GM21737 (cell line): ENCODE data around the gene TSSK6.

Experiments used
- ATAC-seq: cut with Tn5 transposase; IDR thresholded peaks from one replicate; pipeline ENCODE4 v1.9.1; 2021; ENCODE audit warnings: mild to moderate bottlenecking, moderate library complexity; ENCODE audit not compliant: unreplicated experiment

TSSK6 gene

DNA sequence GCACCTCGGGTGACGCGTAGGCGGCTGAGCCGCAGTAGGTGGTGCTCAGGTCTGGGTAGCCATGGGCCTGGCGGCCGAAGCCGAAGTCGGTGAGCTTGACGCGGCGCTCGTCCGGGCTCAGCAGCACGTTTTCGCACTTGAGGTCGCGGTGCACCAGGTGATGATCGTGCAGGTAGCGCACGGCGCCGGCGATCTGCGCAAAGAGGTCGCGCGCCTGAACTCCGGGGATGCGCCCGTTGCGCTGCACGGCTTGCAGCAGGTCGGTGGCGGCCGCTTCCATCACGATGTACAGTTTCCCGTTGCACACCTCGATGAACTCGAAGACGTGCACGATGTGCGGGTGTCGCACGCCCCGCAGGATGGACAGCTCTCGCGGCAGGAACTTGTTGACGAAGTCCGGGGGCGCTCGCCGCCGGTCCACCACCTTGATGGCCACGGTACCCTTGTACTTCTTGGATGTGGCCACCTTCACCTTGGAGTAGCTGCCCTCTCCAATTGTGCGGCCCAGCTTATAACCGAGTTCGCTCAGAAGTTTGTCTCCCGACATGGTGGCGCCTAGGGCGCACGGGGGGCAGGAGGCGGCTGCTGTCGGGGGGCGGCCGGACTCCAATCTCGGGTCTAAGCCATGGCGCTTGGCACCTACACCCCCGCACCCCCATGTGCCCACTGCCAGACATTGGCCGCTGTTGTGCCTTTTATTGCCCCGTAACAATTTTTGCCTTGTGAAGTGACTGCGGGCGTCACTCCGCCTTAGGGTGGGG, at the start of gene TSSK6:
TSSK6 (minus strand) TSS at position 668 of the 761 bp plus-strand sequence; CDS start at position 547, 121 bp downstream.
- ATAC-seq: no peak

DNA sequence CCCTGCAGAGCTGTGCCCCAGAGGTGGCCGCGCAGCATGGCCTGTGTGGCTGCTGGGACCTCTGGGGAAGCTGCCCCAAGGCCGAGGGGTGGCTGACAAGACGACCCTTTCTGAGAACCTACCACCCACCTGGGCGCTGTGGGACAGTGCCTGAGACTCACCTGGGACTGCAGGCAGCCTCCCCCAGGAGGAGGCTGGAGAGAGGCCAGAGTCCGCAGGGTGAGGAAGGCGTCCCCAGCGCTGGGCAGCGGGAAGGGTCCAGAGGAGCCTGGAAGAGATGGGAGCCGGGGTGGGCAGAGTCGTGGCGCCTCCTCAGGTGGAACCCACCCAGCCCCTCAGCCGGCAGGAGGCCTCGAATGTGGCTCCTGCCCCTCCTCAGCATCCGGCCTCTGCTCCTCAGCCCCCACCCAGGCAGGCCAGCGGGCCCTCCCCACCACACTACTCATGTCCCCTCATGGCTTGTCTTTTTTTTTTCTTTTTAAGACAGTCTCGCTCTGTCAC, 48.0 kb upstream of the TSSK6 start:
- no peak for ATAC-seq

DNA sequence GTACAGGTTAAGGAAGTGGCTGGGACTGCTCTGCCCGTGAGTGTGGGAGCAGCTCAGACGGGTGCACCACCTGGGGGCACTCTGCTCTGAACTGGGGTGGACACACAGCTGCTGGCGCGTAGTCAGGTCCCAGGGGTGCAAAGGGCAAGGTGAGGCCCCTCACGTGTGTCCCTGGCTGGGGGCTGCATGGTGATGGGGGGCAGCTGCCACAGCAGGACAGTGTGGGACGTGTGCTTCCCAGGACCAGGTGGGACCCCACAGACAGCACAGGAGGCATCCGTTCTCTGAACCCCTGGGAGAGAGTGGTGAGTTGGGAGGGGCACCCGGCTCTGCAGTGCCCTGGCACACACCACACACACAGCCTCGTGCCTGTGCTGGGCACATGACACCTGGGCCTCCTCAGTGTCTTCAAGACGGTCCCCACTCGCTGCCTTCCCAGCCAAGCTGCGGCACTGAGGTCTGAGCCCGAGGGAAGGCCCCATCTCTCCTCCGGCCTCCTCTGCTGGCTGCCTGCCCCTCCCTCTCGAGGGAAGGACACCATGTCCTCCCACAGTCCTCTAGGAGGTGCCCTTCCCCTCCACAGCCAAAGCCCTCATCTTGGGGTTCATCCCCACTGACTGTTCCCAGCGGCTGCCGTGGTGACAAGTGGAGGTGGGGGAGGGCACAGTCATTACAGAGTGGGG, 47.5 kb upstream of the TSSK6 start:
- no peak for ATAC-seq

DNA sequence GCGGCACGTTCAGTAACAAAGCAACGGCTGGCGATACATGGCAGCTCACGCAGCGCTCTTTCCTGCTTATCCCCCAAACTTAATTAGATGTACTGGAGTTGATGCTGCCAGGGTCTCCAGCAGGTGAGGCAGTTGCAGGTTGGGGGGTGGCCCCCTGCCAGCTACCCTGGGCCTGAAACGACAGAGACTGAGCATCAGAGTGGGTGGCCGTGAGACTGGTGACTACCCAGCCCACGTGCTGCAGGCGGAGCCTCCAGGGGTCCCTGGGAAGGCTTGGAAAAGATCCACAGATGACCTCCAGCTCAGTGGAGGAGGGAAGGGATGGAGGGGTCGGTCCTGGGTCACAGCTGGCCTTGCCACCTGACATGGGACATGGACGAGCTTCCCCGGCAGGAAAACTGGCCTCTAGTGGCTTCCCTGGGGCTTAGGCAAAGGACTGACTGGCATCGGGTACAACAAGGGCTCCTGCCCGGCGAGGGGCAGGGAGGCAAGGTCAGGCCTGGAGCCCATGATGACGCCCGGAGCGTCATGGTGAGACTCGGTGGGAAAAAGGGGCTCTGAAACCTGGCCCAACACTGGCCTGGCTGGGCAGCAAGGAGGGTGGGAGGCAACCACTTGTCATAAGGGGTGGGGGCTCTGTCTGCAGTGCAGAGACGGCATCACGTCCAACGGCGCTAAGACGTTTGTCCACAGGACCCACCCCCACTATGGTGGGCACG, 46.8 kb upstream of the TSSK6 start:
- no peak for ATAC-seq

DNA sequence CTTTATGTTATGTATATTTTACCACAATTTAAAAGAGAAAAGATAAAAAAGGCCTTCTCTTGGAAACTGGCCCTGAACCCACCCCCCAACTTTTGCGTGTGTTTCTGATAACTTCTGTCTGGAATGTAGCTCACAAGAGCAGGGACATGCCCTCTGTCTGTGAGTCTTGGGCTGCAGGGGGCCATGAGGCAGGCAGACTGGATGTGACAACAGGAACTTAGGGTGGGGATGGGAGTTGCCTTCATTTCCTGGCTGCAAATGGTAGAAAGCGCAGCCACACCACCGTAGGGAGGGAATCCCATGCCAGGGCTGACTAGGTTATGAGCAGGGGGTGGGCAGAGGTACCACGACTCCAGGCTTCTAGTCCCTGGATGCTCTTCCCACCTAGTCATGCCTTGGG, 44.6 kb upstream of the TSSK6 start:
- no peak for ATAC-seq

DNA sequence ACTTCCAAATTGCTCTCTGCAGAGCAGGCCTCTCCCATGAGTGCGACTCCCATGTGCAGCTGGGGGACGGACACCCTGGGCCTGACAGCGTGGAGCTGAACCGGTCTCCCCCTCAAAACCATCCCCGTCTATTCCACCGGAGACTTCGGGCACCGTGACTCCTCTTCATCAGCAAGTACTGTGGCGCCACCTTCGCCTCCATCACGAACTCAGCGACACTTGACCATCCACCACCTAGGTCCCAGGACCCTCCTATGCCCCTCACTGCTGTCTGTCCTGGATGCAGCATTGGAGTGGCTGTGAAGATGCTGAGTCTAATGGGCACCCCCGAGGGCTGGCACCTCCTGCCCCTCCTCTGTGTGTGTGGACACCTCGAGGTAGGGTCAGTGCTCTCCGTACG, 43.3 kb upstream of the TSSK6 start:
- ATAC-seq: no peak

DNA sequence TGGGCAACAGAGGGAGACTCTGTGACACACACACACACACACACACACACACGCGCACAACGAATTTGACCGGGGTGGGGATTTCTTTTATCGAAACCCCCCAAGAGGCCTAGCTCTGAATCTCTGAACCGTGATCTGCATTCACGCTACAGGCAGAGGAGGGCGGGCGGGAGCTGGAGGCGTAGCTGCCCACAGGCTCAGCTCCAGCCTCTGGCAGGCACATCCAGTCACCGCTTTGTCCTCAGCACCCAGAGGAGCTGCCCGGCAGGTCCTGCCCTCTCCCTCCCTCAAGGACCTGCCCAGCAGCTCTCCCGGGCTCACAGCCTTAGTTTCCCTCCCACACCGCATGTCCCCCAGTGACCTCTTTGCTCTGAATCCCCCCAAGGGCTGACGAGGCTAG, 42.7 kb upstream of the TSSK6 start:
- no peak for ATAC-seq

DNA sequence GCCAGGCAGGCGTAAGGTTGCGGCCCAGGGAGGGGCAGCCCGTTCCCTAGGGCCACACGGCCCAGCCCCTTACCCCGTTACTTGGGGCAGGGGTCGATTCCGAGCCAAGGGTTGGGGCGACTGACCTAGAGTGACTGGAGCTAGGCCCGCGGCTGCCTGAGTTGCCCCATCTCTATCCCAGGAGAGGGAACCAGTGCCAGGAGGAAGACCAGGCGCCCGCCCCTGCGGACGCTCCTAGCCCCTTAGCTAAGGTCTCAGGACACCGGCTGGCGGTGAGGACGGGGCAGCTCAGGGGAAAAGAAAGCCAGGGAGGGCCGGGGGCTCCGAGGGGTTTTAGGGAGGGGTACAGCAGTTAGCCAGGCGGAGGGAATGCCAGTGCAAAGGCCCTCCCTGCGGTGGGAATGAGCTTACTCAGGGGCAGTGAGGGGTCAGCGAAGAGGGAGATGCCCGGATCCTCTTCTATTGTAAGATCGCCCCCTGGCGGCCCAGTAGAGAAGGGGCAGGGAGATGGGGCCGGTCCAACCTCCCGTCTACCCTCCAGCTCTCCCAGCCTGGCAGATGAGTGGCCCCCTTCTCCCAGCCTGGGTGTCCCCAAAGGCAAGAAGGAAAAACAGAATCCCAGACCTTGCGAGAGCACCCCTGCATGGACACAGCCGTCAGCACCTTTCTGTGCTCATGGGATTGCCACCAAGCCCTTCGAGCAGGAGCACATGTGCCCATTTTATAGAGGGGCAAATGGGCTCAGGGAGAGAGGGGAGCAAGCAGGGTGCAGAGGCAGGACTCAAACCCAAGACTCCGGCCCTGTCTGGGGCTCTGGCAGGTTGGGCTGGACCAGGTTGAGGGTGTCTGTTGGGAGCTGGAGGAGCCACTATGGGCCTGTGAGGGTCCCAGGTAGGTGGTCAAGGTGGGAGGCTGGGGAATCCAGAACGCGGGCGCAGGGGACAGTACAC, 39.0 kb upstream of the TSSK6 start:
- no peak for ATAC-seq

DNA sequence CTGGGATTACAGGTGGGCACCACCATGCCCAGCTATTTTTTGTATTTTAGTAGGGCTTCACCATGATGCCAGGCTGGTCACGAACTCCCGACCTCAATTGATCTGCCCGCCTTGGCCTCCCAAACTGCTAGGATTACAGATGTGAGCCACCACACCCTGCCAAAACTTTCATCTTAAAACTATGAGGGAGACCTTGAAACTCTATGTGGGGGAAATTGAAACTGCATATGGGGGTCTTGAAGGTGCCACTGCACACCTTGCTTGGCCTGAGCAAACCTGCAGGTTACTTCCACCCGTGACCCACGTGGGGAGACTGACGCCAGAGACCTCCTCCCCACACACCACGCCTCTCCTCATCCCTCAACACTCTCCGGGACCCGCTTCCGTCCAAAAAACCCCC, 38.3 kb upstream of the TSSK6 start:
- no peak for ATAC-seq

DNA sequence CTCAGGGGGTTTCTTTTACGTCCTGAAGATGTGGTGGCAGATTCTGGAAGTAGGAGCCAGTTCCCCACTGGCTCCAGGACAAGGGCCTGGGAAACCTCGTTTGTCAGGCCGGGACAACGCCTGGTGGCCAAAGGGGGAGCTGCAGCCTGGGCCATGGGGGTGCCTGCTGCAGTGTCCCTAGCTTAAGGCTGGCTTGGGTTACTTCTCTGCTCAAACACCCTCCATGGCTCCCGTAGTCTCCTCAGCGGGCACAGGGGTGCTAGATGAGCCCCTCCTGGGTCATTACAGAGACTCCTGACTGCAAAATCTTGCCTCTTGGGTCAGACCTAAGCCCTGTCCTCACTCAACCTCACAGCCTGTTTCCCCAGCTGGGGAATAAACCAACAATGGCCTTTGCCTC, 37.5 kb upstream of the TSSK6 start:
- ATAC-seq: no peak

DNA sequence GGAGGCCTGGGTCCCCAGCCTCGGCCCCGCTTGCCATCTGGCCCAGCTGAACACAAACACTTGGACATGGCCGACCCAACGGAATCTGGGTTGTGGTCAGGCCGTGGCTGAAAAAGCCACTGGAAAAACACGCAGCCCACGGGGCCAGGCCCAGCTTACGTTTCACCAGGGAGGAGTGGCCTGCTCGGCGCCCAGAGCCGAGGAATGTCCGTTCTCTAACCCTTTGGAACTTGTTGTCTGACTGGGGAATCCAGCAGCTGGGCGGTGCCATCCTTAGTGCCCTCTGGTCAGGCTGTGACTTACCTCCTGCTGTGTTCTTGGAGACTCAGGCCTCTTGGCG, 36.5 kb upstream of the TSSK6 start:
- no peak for ATAC-seq

DNA sequence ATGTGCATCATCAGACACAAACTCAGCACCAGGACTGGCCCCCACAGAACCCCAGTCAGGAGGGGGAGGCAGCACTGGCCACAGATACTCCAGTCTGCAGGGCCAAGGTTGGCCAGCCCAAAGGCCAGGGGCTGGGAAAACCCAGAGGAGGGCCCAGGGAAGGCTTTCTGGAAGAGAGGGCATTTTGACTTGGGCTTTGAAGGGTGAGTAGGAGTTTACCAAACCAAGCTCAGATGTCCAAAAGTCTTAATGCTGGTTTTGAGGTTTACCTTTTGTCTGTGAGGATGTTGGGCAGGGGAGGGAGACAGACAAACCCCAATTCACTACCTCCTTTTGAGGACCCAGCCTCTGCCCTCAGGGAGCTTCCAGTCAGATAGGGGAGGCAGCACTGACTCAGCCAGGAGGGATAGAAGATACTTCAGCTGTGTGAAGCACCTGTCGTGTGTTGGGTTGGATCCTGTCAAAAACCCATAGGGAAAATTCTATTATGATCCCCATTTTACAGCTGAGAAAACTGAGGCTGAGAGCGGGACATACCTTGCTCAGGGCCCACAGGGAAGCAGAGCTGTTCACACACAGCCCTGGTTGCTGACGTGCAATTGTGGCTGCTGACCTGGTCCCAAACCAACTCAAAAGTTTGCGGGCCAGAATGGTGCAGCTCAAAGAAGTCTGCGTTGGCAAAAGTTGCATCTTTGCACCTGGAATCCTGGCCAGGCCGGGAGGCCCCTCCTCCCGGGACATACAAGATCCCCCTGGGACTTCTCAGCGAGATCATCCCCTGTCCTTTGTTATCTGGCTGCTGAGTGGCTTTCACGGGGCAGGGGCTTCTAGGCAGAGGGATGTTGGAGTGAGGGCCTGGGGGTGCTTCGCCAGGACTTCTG, 35.9 kb upstream of the TSSK6 start:
- no peak for ATAC-seq

DNA sequence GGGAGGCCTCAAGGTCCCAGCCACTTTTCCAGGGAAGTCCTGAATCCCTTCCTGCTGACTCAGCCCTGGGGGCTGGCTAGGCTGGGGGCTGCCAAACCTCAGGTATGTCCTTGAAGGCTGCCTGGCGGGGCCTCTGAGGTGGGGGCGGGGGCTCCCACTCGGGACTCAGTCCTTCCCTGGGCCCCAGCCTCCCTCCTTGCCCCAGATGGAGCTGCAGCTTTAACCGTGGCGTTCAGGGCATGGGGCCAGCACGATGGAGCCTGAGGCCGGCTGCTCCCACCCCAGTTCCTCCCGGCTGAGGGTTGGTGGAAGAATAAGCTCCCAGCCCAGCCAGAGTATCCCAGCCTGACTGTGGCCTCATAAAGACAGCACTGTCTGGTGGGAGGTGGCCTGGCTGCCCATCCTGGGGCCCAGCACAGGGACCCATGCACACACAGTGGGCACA, 35.2 kb upstream of the TSSK6 start:
- no peak for ATAC-seq

DNA sequence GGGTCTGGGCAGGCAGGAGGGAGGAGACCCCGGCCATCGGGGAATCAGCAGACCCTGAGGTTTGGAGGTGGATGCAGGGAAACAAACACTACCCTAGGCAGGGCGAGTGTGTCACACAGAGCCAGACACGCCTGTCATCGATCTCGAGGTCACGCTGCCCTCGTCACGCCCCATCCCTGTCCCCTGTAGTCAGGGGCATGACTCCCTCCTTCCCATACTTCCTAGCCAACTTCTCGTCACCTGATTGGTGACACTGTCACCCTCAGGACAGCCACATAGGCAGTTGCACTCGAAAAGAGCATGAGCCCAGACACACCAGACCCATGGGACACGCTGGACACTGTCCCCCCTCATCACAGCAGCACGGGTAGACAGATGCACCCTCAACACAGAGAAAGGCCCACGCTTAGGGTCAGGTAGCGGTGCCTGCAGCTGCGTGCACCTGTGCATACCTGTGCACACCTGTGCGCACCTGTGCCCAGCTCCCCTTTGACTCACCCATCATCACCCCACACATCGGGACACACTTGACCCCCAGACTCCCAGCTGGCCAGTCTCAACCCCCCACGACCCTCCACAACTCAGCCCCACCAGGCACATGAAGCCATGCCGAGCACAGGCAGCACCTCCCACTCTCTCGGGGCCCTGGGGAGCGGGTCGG, 34.6 kb upstream of the TSSK6 start:
- no peak for ATAC-seq

DNA sequence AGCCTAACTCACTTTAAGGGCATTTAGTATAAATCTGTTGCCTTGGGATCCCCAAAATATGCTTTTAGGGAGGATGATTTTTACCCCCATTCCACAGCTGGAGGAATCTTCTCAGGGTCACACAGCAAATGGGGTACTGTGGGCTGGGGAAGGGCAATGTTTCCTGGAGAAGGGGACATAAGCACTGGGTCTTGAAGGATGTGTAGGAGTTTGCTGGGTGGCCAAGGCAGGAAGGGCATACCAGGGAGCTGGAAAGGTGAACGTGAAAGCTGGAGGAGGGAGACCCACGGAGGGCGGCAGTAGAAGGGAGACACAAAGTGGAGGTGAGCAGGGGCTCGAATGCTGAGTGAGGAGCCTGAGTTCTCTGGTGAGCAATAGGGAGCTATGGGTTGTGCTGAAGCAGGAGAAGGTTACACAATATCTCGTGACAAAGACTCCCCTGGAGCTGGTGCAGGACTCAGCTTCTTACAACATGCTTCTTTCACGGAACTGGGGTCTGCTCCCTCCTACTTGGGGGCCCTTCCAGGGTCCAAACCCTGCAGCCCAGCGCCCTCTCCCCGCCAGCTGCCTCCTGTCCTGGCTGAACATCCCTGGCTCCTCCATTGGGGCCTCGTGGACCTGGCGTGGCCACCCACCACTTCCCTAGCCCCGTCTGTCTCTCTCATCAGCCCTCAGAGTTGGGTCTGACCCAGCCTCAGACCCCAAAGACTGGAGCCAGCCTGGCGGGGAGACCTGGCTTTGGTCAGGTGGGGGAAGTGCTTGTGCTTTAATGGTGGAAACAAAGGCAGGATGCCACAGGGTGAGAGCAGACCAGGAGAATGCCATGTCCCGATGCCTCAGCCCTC, 33.8 kb upstream of the TSSK6 start:
- ATAC-seq: no peak

DNA sequence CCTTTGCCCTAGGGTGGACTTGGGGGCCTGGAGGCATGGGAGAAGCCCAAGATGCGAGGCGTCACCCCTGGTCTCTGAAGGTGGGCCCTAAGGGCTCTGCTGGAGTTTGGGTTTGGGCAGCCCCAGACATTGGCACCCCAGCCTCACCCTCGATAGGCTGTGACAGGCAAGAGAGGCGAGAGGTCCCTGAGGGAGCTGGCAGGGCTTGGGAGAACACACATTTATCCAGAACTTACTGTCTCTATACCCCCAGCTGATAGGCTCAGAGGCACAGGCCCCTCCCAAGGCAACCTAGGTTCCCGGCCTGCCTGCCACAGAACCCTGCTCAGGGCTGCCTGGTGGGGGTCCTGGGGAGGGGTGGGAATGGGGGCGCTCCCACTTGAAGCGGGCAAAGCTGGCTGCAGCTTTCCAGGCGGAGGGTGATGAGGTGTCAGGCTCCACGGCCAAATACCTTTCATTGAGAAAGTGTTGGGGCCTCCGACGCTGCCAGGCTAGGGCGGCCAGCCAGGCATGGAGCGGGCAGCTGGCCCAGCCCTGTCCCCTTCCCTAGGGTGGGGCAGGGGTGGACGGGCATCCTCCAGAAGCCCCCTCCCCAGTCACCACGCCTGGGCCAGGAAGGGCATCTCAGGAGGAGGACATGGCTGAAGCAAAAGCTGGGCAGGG, 32.5 kb upstream of the TSSK6 start:
- no peak for ATAC-seq

DNA sequence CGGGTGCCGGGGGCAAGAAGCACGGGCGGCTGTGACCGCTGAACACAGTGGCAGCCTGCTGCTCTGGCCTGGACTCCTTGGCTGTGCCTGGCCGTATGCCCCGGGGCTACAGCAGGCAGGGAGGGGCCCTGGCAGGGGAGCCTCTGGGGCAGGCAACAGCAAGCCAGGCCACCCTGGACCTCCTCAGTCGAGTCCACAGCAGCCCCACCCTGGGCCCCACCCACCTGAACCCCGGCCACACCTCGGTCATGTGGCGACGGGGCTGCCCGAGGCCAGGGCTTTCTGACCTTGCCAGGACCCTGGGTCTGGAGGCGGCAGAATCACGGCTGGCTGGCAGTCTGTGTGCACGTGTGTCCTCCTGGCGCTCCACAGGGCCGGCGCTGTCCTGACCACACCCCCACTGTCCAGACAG, 31.4 kb upstream of the TSSK6 start:
- ATAC-seq: no peak

DNA sequence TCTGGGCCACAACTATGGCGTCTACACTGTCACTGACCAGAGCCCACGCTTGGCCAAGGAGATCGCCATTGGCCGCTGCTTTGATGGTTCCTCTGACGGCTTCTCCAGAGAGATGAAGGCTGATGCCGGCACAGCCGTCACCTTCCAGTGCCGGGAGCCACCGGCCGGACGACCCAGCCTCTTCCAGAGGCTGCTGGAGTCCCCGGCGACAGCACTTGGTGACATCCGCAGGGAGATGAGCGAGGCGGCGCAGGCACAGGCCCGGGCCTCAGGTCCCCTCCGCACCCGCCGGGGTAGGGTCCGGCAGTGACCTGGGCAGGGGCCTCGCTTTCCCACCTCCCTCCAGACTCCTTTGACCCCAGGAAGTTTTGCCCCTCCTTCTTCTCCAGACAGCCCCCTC, 30.4 kb upstream of the TSSK6 start:
- ATAC-seq: no peak
